ENCODE data around the gene IRF2BPL.

The IRF2BPL gene

GRCh38 chr14:77014004-77014604 is 14.4 kb downstream of the IRF2BPL start:
- in situ Hi-C loops (cut with MboI; ENCODE audit: low sequenced_read_pairs): no loop called here

GRCh38 chr14:77012193-77012765 is 16.2 kb downstream of the IRF2BPL start:
- in situ Hi-C loops (cut with MboI; ENCODE audit: low sequenced_read_pairs): no loop called here

GRCh38 chr14:77011245-77011644 is 17.3 kb downstream of the IRF2BPL start:
- in situ Hi-C loops (cut with MboI; ENCODE audit: low sequenced_read_pairs): no loop called here

GRCh38 chr14:77009014-77009413 is 19.5 kb downstream of the IRF2BPL start:
- in situ Hi-C loops (cut with MboI; ENCODE audit: low sequenced_read_pairs): no loop called here

GRCh38 chr14:77008541-77008940 is 20.0 kb downstream of the IRF2BPL start:
- in situ Hi-C loops (cut with MboI; ENCODE audit: low sequenced_read_pairs): no loop called here

- in situ Hi-C loops (cut with MboI; ENCODE audit: low sequenced_read_pairs): no loop called here
Observed at GRCh38 chr14:77007975-77008421, 20.5 kb downstream of the IRF2BPL start.

GRCh38 chr14:77007183-77007974 is 21.1 kb downstream of the IRF2BPL start:
- in situ Hi-C loops (cut with MboI; ENCODE audit: low sequenced_read_pairs): no loop called here

GRCh38 chr14:77006132-77006531 is 22.4 kb downstream of the IRF2BPL start:
- in situ Hi-C loops (cut with MboI; ENCODE audit: low sequenced_read_pairs): no loop called here

GRCh38 chr14:77005559-77005958 is 22.9 kb downstream of the IRF2BPL start:
- in situ Hi-C loops (cut with MboI; ENCODE audit: low sequenced_read_pairs): no loop called here

GRCh38 chr14:77004711-77005460 is 23.6 kb downstream of the IRF2BPL start:
- in situ Hi-C loops (cut with MboI; ENCODE audit: low sequenced_read_pairs): no loop called here

- in situ Hi-C loops (cut with MboI; ENCODE audit: low sequenced_read_pairs): no loop called here
Observed at GRCh38 chr14:77003960-77004710, 24.4 kb downstream of the IRF2BPL start.

- in situ Hi-C loops (cut with MboI; ENCODE audit: low sequenced_read_pairs): no loop called here
Observed at GRCh38 chr14:77002889-77003288, 25.6 kb downstream of the IRF2BPL start.

- in situ Hi-C loops (cut with MboI; ENCODE audit: low sequenced_read_pairs): no loop called here
Observed at GRCh38 chr14:77002335-77002734, 26.2 kb downstream of the IRF2BPL start.

GRCh38 chr14:77000340-77001270 is 27.9 kb downstream of the IRF2BPL start:
- in situ Hi-C loops (cut with MboI; ENCODE audit: low sequenced_read_pairs): no loop called here

GRCh38 chr14:76998910-76999309 is 29.6 kb downstream of the IRF2BPL start:
- in situ Hi-C loops (cut with MboI; ENCODE audit: low sequenced_read_pairs): no loop called here

- in situ Hi-C loops (cut with MboI; ENCODE audit: low sequenced_read_pairs): no loop called here
Observed at GRCh38 chr14:76997257-76997970, 31.1 kb downstream of the IRF2BPL start.

- in situ Hi-C loops (cut with MboI; ENCODE audit: low sequenced_read_pairs): no loop called here
Observed at GRCh38 chr14:76996563-76997146, 31.9 kb downstream of the IRF2BPL start.

GRCh38 chr14:76995279-76996035 is 33.1 kb downstream of the IRF2BPL start:
- in situ Hi-C loops (cut with MboI; ENCODE audit: low sequenced_read_pairs): no loop called here

All from HL-60/S4 treated with phorbol 12-myristate 13-acetate at 8.2 ng/mL for 4 days and 3 days (cell line).